ENCODE results near the gene RRAS2. TPM values are rescaled to one million over a fixed set of nuclear protein-coding genes. Genes with fewer than 3 reads are reported as not detected.

The RRAS2 gene
- total and polyA plus RNA-seq, 2 donors (not counting 3 experiments of a cell fraction or from before 2014, with no cell fraction given), result 30.1 to 80.5 TPM

DNA sequence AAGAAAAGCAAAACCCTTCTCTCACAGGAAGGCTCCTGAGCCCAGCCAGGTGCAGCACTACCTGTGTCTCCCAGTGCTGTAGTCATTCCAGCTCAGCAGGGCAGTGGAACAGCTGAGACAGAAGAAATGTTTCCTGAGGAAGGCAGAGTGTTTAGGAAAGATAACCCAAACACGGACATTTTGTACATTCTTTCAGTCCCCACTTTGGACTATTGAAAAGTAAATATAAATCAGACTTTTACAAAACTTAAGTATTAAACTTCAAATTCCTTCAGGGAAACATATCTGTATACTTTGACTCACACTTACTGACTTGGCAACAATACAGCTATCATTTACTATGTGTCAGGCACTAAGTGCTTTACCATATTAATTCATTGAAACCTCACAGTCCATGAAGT is 40.4 kb downstream of the RRAS2 start:
- Histone ChIP-seq H3K79me2 (ENCODE audit: control insufficient read depth, insufficient read depth, low read length) (peaks cover 87% of the 10 kb centered on the region), H3K9me3 (replicated peaks; ENCODE audit: control insufficient read depth, insufficient read depth, low read length) (no peaks in the 10 kb centered on the region), H3K27ac (ENCODE audit: insufficient read depth, low read depth, low read length) (peak overlapping the region; percentile 32), H4K20me1 (replicated peaks; ENCODE audit: control insufficient read depth, extremely low read depth, insufficient read depth, low read length) (no peaks in the 10 kb centered on the region), H3K27me3 (ENCODE audit: control insufficient read depth in 2 of 2, insufficient read depth in 2 of 2, low read length in 2 of 2) (no peaks in the 10 kb centered on the region), H2AFZ (ENCODE audit: low read depth, low read length) (no peak overlapping the region), H3K9ac (replicated peaks; ENCODE audit: extremely low read depth, insufficient read depth, low read length) (peak overlapping the region; percentile 23), H3K4me3 (replicated peaks in 1 of 3; ENCODE audit: insufficient read depth in 1 of 3, low read depth in 1 of 3, low read length in 3 of 3) (no peak overlapping the region), H3K4me2 (ENCODE audit: insufficient read depth, low read length) (peak overlapping the region; percentile 76), H3K9me1 (replicated peaks; ENCODE audit: control insufficient read depth, extremely low read depth, insufficient read depth, low read length) (no peaks in the 10 kb centered on the region), H3K4me1 (ENCODE audit: control insufficient read depth, extremely low read depth, insufficient read depth, low read length) (peaks cover 55% of the 10 kb centered on the region), H3K36me3 (ENCODE audit: control insufficient read depth in 2 of 2, extremely low read depth in 1 of 2, insufficient read depth in 2 of 2, low read length in 2 of 2) (no peaks in the 10 kb centered on the region)
- ChIA-PET CTCF (interaction anchor here (1.4 to 6.3 kb wide), 9 partner anchors 10 to 137 kb away, joined by 4 to 44 read pairs (median 12); no protein-coding TSS in a partner anchor), POLR2A (interaction anchor here (0.6 to 0.9 kb wide), 2 partner anchors 33 to 38 kb away, joined by 3 to 7 read pairs; no protein-coding TSS in a partner anchor)
- intact Hi-C loops (cut with micrococcal nuclease) (no loop called here), dilution Hi-C loops (cut with MboI; ENCODE audit: extremely low pct_ligation_motif_present, low sequenced_read_pairs) (no loop called here)
- DNase-seq (ENCODE audit: low read depth, low spot score), result peak; percentile 64
- no peak for FAIRE-seq
- no TSS peak for BruUV-seq (replicated peaks)
- TF ChIP-seq, protein P1, sequence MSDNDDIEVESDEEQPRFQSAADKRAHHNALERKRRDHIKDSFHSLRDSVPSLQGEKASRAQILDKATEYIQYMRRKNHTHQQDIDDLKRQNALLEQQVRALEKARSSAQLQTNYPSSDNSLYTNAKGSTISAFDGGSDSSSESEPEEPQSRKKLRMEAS (IDR thresholded peaks at IDR 0.05; ENCODE audit: insufficient read depth, insufficient read length), result no peak
- TF ChIP-seq POLR2AphosphoS5 (IDR thresholded peaks at IDR 0.05; ENCODE audit: insufficient read depth, low read depth, low read length), result peak; percentile 25

DNA sequence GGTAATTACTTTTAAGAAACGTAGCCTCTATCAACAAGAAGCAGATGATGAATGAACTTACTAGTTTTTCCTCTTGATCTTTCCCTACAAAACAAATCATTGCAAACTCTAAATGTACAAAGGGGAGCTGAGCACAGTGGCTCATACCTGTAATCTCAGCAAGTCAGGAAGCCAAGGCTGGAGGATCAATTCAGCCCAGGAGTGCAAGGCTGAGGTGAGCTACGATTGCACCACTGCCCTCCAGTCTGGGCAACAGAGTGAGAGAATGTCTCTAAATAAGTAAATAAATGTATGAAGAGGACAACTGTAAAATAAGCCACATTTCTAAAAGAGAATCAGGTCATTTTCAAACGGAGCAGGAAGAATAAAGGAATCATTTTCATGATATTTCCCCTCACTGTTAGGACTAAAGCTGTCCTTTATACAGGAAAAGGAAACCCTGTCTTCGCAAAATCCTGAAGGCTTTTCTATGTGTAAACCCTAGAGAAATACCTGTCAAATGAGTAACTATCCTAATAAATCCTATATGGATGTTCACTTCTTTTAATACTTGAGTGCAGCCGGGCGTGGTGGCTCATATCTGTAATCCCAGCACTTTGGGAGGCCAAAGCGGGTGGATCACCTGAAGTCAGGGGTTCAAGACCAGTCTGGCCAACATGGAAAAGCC is 41.2 kb downstream of the RRAS2 start:
- BruUV-seq (replicated peaks), result no TSS peak
- Histone ChIP-seq H3K4me2 (ENCODE audit: insufficient read depth, low read length) (no peak overlapping the region), H3K9me3 (replicated peaks; ENCODE audit: control insufficient read depth, insufficient read depth, low read length) (no peaks in the 10 kb centered on the region), H2AFZ (ENCODE audit: low read depth, low read length) (no peak overlapping the region), H3K4me1 (ENCODE audit: control insufficient read depth, extremely low read depth, insufficient read depth, low read length) (peaks cover 47% of the 10 kb centered on the region), H3K27me3 (ENCODE audit: control insufficient read depth in 2 of 2, insufficient read depth in 2 of 2, low read length in 2 of 2) (no peaks in the 10 kb centered on the region), H3K9ac (replicated peaks; ENCODE audit: extremely low read depth, insufficient read depth, low read length) (no peak overlapping the region), H4K20me1 (replicated peaks; ENCODE audit: control insufficient read depth, extremely low read depth, insufficient read depth, low read length) (no peaks in the 10 kb centered on the region), H3K9me1 (replicated peaks; ENCODE audit: control insufficient read depth, extremely low read depth, insufficient read depth, low read length) (no peaks in the 10 kb centered on the region), H3K79me2 (ENCODE audit: control insufficient read depth, insufficient read depth, low read length) (peaks cover 88% of the 10 kb centered on the region), H3K27ac (ENCODE audit: insufficient read depth, low read depth, low read length) (no peak overlapping the region), H3K36me3 (ENCODE audit: control insufficient read depth in 2 of 2, extremely low read depth in 1 of 2, insufficient read depth in 2 of 2, low read length in 2 of 2) (no peaks in the 10 kb centered on the region), H3K4me3 (replicated peaks in 1 of 3; ENCODE audit: insufficient read depth in 1 of 3, low read depth in 1 of 3, low read length in 3 of 3) (no peak overlapping the region)
- ChIA-PET POLR2A (no interaction called here), CTCF (interaction anchor here (1.4 to 6.3 kb wide), 9 partner anchors 9 to 138 kb away, joined by 4 to 44 read pairs (median 12); no protein-coding TSS in a partner anchor)
- FAIRE-seq (no peak), DNase-seq (ENCODE audit: low read depth, low spot score) (no peak)
- intact Hi-C loops (cut with micrococcal nuclease) (no loop called here), dilution Hi-C loops (cut with MboI; ENCODE audit: extremely low pct_ligation_motif_present, low sequenced_read_pairs) (no loop called here)
- TF ChIP-seq POLR2A (IDR thresholded peaks at IDR 0.05; ENCODE audit: low read depth, low read length) (no peak), JUN (IDR thresholded peaks at IDR 0.05; ENCODE audit: borderline replicate concordance, insufficient read depth, insufficient read length, low read depth) (no peak), EZH2 (IDR thresholded peaks at IDR 0.05; ENCODE audit: borderline replicate concordance, low read depth, low read length, severe bottlenecking) (no peak), FOS (IDR thresholded peaks at IDR 0.05; ENCODE audit: borderline replicate concordance, insufficient read depth, low read length) (no peak)

Data from endothelial cell of umbilical vein (primary cell).